HepG2 (cell line): Measurements from ENCODE around the gene UTP11. TPM values are rescaled to one million over a fixed set of nuclear protein-coding genes. Genes with fewer than 3 reads are reported as not detected.

Source experiments
- AFF4 ChIP-seq: sonication (generic); formaldehyde crosslinking; IDR thresholded peaks from 2 replicates; pipeline ENCODE4 v1.4.0; 2020; ENCODE audit warnings: missing genetic modification reagents
- CCDC6 ChIP-seq: sonication (generic); formaldehyde crosslinking; IDR thresholded peaks from 2 replicates; pipeline ENCODE4 v1.8.1; 2022; ENCODE audit warnings: mild to moderate bottlenecking, missing genetic modification reagents, moderate library complexity
- HDAC6 ChIP-seq: fragments of 200-600 bp; sonication (generic); IDR thresholded peaks from 2 replicates; pipeline ENCODE4 v1.7.0; 2017; ENCODE audit warnings: mild to moderate bottlenecking, antibody characterized with exemption, low read length, low read depth
- HOXD1 ChIP-seq: sonication (generic); formaldehyde crosslinking; IDR thresholded peaks from 2 replicates; pipeline ENCODE4 v1.5.0; 2020; ENCODE audit warnings: missing genetic modification reagents
- MIER2 ChIP-seq: IDR thresholded peaks from 2 replicates; pipeline ENCODE4 v1.6.1; 2016; ENCODE audit warnings: missing biosample characterization, missing genetic modification reagents
- NCOA5 ChIP-seq: sonication (generic); formaldehyde crosslinking; IDR thresholded peaks from 2 replicates; pipeline ENCODE4 v1.4.0; 2020; ENCODE audit warnings: missing genetic modification reagents
- RBM39 ChIP-seq: fragments of 200-400 bp; formaldehyde crosslinking; IDR thresholded peaks from one replicate; pipeline ENCODE4 v1.6.1; 2018; ENCODE audit warnings: antibody characterized with exemption, mild to moderate bottlenecking, low read depth, low read length; ENCODE audit not compliant: poor library complexity, severe bottlenecking
- SIX4 ChIP-seq: sonication (generic); formaldehyde crosslinking; IDR thresholded peaks from 2 replicates; pipeline ENCODE4 v1.4.0; 2020; ENCODE audit warnings: missing genetic modification reagents
- SP1 ChIP-seq, 2 experiments: fragments of 450-650 bp in 1 of 2; sonication (generic) in 1 of 2; formaldehyde crosslinking in 1 of 2; IDR thresholded peaks; 2 replicates each; pipeline versions ENCODE4 v1.4.0 to v1.6.1; 2016 to 2020; ENCODE audit warnings: missing genetic modification reagents in 1 of 2
- TARDBP ChIP-seq: sonication (generic); formaldehyde crosslinking; IDR thresholded peaks from 2 replicates; pipeline ENCODE4 v1.8.0; 2022; ENCODE audit warnings: mild to moderate bottlenecking, missing genetic modification reagents
- TFE3 ChIP-seq: IDR thresholded peaks from 2 replicates; pipeline ENCODE4 v1.6.1; 2016
- ZBTB7B ChIP-seq: sonication (generic); formaldehyde crosslinking; IDR thresholded peaks from 2 replicates; pipeline ENCODE4 v1.4.0; 2020; ENCODE audit warnings: missing genetic modification reagents
- ZNF24 ChIP-seq: fragments of 450-650 bp; IDR thresholded peaks from 2 replicates; pipeline ENCODE4 v1.6.1; 2017; ENCODE audit warnings: antibody characterized with exemption, mild to moderate bottlenecking
- ZNF296 ChIP-seq: sonication (generic); formaldehyde crosslinking; conservative IDR thresholded peaks from 2 replicates; pipeline ENCODE4 v1.5.0; 2020; ENCODE audit warnings: mild to moderate bottlenecking, missing genetic modification reagents
- ZNF354B ChIP-seq: sonication (generic); formaldehyde crosslinking; IDR thresholded peaks from 2 replicates; pipeline ENCODE4 v1.8.0; 2022; ENCODE audit warnings: mild to moderate bottlenecking, missing genetic modification reagents
- ZNF646 ChIP-seq: sonication (generic); formaldehyde crosslinking; IDR thresholded peaks from 2 replicates; pipeline ENCODE4 v1.9.0; 2021; ENCODE audit warnings: mild to moderate bottlenecking, missing genetic modification reagents
- ZNF724P ChIP-seq: sonication (generic); formaldehyde crosslinking; IDR thresholded peaks from 2 replicates; pipeline ENCODE4 v1.8.0; 2022; ENCODE audit warnings: missing genetic modification reagents, borderline replicate concordance
- ZSCAN25 ChIP-seq: sonication (generic); formaldehyde crosslinking; IDR thresholded peaks from 2 replicates; pipeline ENCODE4 v1.8.0; 2022; ENCODE audit warnings: mild to moderate bottlenecking, missing genetic modification reagents
- polyA plus RNA-seq, 8 experiments: library from polyadenylated mRNA; depleted of rRNA in 3 of 8; stranded (reverse) in 7 of 8; unstranded in 1 of 8; fragments of >200 nt; fragmentation: Illumina TruSeq in 4 of 8; extraction: Trizol in 4 of 8; gene quantifications; 2 replicates each; pipeline versions ENCODE4 v1.2.1 to v1.2.3, GENCODE V29; 2011 to 2016; ENCODE audit warnings: low read depth in 4 of 8, missing spikeins in 1 of 8, mixed read lengths in 1 of 8; ENCODE audit not compliant: insufficient read depth in 1 of 8
- total RNA-seq, 5 experiments: library from RNA; depleted of rRNA; stranded (reverse); fragments of >200 nt; fragmentation: Illumina TruSeq; extraction: Trizol; gene quantifications; 2 replicates each; pipeline ENCODE4 v1.2.3, GENCODE V29; 2016; ENCODE audit warnings: low read depth in 1 of 5

UTP11 gene
- total and polyA plus RNA-seq, 2 of the 13 experiments (the other 11 are each of a cell fraction or from before 2014, with no cell fraction given): 13.5 to 44.8 TPM

GRCh38 chr1:38012363-38013226, at the start of gene UTP11 (continued):
- TF ChIP-seq TARDBP (CRISPR knock-in tag): peak; percentile 60
- peak; percentile 67 for TF ChIP-seq SIX4 (CRISPR knock-in tag)
- TF ChIP-seq ZNF296 (CRISPR knock-in tag): peak; percentile 89; the same call in 1 of the 2 replicates
- TF ChIP-seq TFE3 (CRISPR knock-in tag): peak; percentile 98
- TF ChIP-seq ZNF354B: no peak
- 0 out of 2 replicates have a peak, but pooled peaks have one; percentile 51 for TF ChIP-seq AFF4 (CRISPR knock-in tag)
- TF ChIP-seq MIER2 (CRISPR knock-in tag): peak; percentile 78
- no peak for TF ChIP-seq SP1 (IDR thresholded peaks at IDR 0.05)
- TF ChIP-seq SP1 (CRISPR knock-in tag; IDR thresholded peaks at IDR 0.05): peak; percentile 81
- TF ChIP-seq CCDC6 (CRISPR knock-in tag): peak; percentile 93
- TF ChIP-seq RBM39: no peak
- no peak for TF ChIP-seq ZNF24
- TF ChIP-seq NCOA5 (CRISPR knock-in tag): no peak
- peak; percentile 76 for TF ChIP-seq ZSCAN25 (CRISPR knock-in tag)
- TF ChIP-seq HDAC6: no peak
- TF ChIP-seq ZBTB7B (CRISPR knock-in tag): peak; percentile 23; the same call in 1 of the 2 replicates
- no peak for TF ChIP-seq ZNF646 (CRISPR knock-in tag)
- 0 out of 2 replicates have a peak, but pooled peaks have one; percentile 53 for TF ChIP-seq HOXD1 (CRISPR knock-in tag)
- TF ChIP-seq ZNF724P (CRISPR knock-in tag): peak; percentile 97
